AG04450 (cell line): ENCODE data around the gene TRAF3. TPM values are rescaled to one million over a fixed set of nuclear protein-coding genes. Genes with fewer than 3 reads are reported as not detected.
"Not testable (repeated sequence)": the region's sequence is repeated elsewhere in the genome, so short reads cannot be mapped to it uniquely, and the experiment has no call there.

ENCODE experiments used
- CTCF ChIA-PET: fragments of 300-600, 350-600 bp; formaldehyde crosslinking; extraction: SDS; loops from one replicate; lab custom pipeline; 2022; ENCODE audit warnings: antibody characterized with exemption, inconsistent platforms; lab: Charles Lee
- POLR2A ChIA-PET: fragments of 350-600 bp; formaldehyde crosslinking; extraction: SDS; loops from one replicate; lab custom pipeline; 2021; ENCODE audit warnings: antibody characterized with exemption, inconsistent platforms; lab: Yijun Ruan, JAX
- DNase-seq: peaks from one replicate; pipeline ENCODE4 v3.0.0-alpha.2; 2011; ENCODE audit warnings: low read depth, low spot score
- H3K27ac ChIP-seq: one replicate; pipeline ENCODE4 v1.5.1; 2012; ENCODE audit warnings: low read depth, low read length, control low read depth
- H3K27me3 ChIP-seq: one replicate; pipeline ENCODE4 v1.6.0; 2012; ENCODE audit warnings: low read length; ENCODE audit not compliant: control insufficient read depth, insufficient read depth
- H3K4me3 ChIP-seq: 2 replicates; pipeline ENCODE4 v1.5.1; 2011; ENCODE audit warnings: mild to moderate bottlenecking, low read depth, low read length, control low read depth
- H3K9me3 ChIP-seq: 2 replicates; pipeline ENCODE4 v1.5.1; 2012; ENCODE audit warnings: low read length; ENCODE audit not compliant: control insufficient read depth, insufficient read depth
- CTCF ChIP-seq: IDR thresholded peaks from 2 replicates; pipeline ENCODE4 v1.5.1; 2011; ENCODE audit warnings: low read depth, low read length, control low read depth, inconsistent platforms
- polyA plus RNA-seq: library from polyadenylated mRNA; depleted of rRNA; stranded (reverse); fragments of >200 nt; gene quantifications from 2 replicates; pipeline ENCODE4 v1.2.3, GENCODE V29; 2011

TRAF3 gene
- polyA plus RNA-seq, 1 experiment = 24.9 TPM

GRCh38 chr14:102833991-102834390 lies 56.7 kb downstream of the TRAF3 start:
- no peak overlapping the region for H3K27ac ChIP-seq
- H3K27me3 ChIP-seq = no peaks in the 10 kb centered on the region
- DNase-seq = no peak
- H3K9me3 ChIP-seq = no peaks in the 10 kb centered on the region
- CTCF ChIA-PET = no interaction called here
- POLR2A ChIA-PET = no interaction called here
- no peak for TF ChIP-seq CTCF
- no peak overlapping the region for H3K4me3 ChIP-seq

- no peak for TF ChIP-seq CTCF
- DNase-seq = no peak
- CTCF ChIA-PET = no interaction called here
- H3K9me3 ChIP-seq = no peaks in the 10 kb centered on the region
- POLR2A ChIA-PET = no interaction called here
- no peaks in the 10 kb centered on the region for H3K27me3 ChIP-seq
- H3K27ac ChIP-seq = no peak overlapping the region
- no peak overlapping the region for H3K4me3 ChIP-seq
Measured at GRCh38 chr14:102835959-102836358, 58.7 kb downstream of the TRAF3 start.

- not testable (repeated sequence) for H3K9me3 ChIP-seq, H3K27me3 ChIP-seq, H3K27ac ChIP-seq, H3K4me3 ChIP-seq, DNase-seq
- CTCF ChIA-PET = interaction anchor here (0.6 to 0.7 kb wide), 2 partner anchors 126 to 875 kb away, joined by 4 to 9 read pairs; no protein-coding TSS in a partner anchor
- POLR2A ChIA-PET = interaction anchor here (0.6 kb wide), 1 partner anchor 59 kb away, joined by 3 read pairs; no protein-coding TSS in a partner anchor
Measured at GRCh38 chr14:102837120-102837519, 59.9 kb downstream of the TRAF3 start.

GRCh38 chr14:102838501-102838900 lies 61.3 kb downstream of the TRAF3 start:
- CTCF ChIA-PET = no interaction called here
- DNase-seq = no peak
- Histone ChIP-seq H3K27me3 (no peaks in the 10 kb centered on the region), H3K27ac (no peak overlapping the region), H3K9me3 (no peaks in the 10 kb centered on the region), H3K4me3 (no peak overlapping the region)
- POLR2A ChIA-PET = no interaction called here
- no peak for TF ChIP-seq CTCF

- H3K9me3 ChIP-seq = no peaks in the 10 kb centered on the region
- no peaks in the 10 kb centered on the region for H3K27me3 ChIP-seq
- DNase-seq = no peak
- no peak overlapping the region for H3K27ac ChIP-seq
- CTCF ChIA-PET = interaction anchor here (1.1 kb wide), 1 partner anchor 145 kb away, joined by 3 read pairs; no protein-coding TSS in a partner anchor
- POLR2A ChIA-PET = no interaction called here
- no peak overlapping the region for H3K4me3 ChIP-seq
- TF ChIP-seq CTCF = no peak
Measured at GRCh38 chr14:102840115-102840514, 62.9 kb downstream of the TRAF3 start.
